GM12875 (cell line): ENCODE results near the gene NME7.

Experiments used
- H3K4me3 ChIP-seq: one replicate; pipeline ENCODE4 v1.5.1; 2011; ENCODE audit warnings: low read depth, low read length, control low read depth
- TF ChIP-seq, protein P1 (sequence below): IDR thresholded peaks from 2 replicates; pipeline ENCODE4 v1.5.1; 2011; ENCODE audit warnings: low read depth, mild to moderate bottlenecking, control low read depth, inconsistent platforms, low read length, moderate library complexity, borderline replicate concordance; ENCODE audit not compliant: insufficient read depth

Gene NME7

DNA sequence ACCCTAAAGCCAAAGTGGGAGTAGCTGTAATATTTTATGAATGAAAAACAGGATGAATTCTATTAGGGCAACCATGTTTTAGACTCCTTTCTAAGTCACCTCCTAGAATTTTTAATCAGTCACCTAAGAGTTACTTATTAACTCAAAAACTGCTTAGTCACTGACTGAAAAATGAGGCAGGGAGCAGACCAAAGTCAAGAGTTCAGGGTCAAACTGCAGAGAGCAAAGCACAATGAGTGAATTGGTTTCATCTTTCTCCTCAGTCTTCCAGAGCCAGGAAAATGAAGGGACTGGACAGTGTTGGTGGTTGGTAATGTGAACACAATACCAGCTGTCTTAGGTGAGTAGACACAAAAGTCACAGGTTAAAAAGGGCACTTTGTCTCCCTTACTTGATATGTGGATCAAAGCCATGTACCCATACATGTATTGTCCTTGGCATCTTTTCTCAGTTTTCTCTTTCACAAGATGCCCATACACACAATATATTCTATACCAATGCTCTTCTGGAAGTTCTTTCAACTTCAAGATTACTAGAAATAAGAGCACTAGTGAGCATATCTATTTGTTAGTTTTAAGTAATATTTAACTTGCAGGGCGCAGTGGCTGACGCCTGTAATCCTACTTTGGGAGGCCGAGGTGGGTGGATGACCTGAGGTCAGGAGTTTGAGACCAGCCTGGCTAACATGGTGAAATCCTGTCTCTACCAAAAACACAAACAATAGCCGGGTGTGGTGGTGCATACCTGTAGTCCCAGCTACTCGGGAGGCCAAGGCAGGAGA is 218.9 kb downstream of the NME7 start:
- no peak overlapping the region for H3K4me3 ChIP-seq
- TF ChIP-seq, protein P1, sequence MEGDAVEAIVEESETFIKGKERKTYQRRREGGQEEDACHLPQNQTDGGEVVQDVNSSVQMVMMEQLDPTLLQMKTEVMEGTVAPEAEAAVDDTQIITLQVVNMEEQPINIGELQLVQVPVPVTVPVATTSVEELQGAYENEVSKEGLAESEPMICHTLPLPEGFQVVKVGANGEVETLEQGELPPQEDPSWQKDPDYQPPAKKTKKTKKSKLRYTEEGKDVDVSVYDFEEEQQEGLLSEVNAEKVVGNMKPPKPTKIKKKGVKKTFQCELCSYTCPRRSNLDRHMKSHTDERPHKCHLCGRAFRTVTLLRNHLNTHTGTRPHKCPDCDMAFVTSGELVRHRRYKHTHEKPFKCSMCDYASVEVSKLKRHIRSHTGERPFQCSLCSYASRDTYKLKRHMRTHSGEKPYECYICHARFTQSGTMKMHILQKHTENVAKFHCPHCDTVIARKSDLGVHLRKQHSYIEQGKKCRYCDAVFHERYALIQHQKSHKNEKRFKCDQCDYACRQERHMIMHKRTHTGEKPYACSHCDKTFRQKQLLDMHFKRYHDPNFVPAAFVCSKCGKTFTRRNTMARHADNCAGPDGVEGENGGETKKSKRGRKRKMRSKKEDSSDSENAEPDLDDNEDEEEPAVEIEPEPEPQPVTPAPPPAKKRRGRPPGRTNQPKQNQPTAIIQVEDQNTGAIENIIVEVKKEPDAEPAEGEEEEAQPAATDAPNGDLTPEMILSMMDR, result no peak

DNA sequence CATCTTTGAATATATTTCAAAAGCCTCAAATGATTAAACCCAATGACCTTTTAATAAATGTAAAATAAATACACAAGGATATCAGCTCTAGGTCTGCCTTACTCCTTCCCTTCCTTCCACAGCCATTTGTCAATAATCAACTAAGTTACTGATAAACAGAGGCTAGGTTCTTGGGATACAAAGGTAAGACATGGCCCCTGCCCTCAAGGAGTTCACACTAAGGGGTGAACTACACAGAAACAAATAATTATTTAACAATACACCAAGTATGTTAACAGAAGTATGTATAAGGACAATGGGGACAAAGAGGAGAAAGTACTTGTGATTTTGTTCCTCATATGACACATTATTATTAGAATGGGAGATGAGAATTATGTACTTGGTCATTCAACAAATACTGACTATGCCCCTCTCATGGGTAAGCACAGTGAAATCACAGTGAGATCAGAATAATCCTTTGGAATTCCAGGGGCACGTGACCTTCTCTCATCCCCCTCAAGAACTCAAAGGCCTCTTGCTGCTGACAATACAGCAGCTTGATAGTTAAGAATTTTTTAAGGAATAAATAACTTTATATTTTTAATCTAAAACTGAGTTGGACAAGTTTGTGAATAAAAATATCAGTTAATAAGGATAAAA is 220.9 kb downstream of the NME7 start:
- no peak overlapping the region for H3K4me3 ChIP-seq
- TF ChIP-seq, protein P1, result no peak

DNA sequence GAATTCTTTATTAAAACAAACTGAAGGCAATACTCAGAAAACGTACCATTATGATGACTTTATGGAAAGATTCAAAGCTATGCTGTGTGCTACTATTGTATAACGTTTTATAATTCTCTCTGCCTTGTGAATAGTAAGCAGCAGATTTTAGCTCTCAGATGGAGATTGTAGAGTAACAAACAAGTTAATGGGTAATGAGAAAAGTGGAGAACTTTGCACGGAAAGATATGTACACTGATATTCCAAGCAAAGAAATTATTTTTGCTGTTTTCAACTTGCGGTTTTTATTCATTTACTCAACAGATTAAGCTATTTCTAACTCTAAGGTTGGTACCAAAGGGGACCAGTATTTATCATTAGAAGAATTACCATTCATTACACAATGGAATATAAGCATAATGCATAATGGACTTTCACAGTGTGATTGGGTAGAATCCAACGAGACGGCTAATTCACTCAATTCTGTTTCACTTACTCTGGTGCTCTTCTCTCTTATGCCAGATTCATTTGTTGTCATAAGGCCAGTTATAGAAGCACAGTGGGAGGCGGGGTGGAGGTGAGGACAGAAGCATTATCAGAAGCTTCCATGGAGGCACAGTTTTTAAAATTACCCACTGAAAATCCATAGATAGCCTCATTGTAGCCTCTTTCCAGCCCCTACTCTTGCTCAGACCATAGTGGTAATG is 222.5 kb downstream of the NME7 start:
- TF ChIP-seq, protein P1, result no peak
- no peak overlapping the region for H3K4me3 ChIP-seq

DNA sequence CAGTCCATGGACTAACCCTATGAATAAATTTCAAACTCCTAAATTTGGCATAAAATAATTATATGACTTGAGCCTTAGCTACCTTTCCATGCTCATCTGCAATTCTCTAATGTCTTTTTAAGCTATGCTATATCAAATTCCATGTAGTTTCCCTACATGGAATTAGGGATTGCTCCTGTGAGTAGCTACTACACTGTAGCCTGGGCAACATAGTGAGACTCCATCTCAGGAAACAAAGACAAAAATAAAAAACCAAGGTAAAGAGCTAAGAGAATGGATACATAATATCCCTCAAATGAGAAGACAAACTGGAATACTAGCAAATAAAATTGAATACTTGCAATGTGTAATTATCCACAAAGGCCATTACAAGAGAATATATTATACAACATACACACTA is 223.6 kb downstream of the NME7 start:
- TF ChIP-seq, protein P1, result no peak
- H3K4me3 ChIP-seq, result no peak overlapping the region

DNA sequence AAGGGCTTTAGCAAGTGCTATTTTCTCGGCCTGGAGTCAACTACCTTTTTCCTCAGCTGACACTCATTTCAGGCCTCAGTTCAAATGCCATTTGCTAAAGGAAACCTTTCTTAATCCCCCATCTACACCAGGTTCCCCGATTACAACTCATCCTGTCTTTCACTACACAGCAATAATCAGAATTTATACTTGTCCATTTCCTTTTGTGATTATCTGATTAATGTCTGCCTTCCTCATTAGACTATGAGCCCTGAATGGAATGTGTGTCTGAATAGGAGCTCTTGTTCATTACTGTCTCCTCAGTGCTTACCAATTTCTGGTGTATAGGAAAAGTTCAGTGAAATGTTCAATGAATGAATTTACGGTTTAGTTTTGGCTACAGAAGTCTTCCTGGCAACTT is 224.3 kb downstream of the NME7 start:
- no peak overlapping the region for H3K4me3 ChIP-seq
- TF ChIP-seq, protein P1, result no peak

DNA sequence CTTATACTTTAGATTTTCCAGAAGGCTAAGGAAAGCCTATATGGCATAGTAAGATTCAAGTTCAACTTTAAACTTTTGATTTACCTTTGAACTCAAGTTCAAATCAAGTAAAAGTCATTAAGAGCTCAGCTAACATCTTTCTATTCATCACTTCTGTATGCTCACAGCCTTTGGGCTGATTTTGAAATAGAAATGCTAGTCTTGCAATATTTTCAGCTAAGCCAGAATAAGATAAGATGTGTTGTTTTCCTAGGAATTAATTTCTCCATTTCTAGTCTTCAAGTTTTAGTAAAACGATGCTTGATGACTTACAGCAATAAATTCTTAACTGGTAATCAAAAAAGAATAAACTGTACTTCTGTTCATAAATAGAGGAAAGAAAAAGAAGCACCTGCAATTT is 225.5 kb downstream of the NME7 start:
- TF ChIP-seq, protein P1, result no peak

DNA sequence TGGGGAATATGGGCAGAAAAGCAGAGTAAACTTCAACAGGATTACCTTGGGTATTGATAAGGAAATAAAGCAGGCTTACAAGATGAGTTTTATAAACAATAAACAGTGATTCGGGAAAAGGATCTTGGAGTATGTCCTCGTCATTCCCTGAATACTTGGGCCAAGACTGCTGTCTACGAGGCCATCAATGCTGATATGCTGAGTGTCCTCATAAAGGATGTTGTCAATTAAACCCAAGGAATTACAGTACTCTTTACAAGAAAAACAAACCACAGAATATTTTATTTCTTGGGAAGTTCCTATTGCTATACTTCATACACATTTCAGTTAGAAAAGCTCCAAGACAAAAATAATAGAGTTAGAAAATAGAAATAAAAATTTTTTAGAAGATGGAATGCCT is 226.2 kb downstream of the NME7 start:
- TF ChIP-seq, protein P1, result no peak
- H3K4me3 ChIP-seq, result no peak overlapping the region

More for the DNA sequence above, 225.5 kb downstream of the NME7 start:
- no peak overlapping the region for H3K4me3 ChIP-seq
